GM19372 (cell line): ENCODE data around the gene ANGPTL8.

Source experiments
- ATAC-seq: cut with Tn5 transposase; IDR thresholded peaks from one replicate; pipeline ENCODE4 v1.9.1; 2021; ENCODE audit warnings: mild to moderate bottlenecking, low read depth, moderate library complexity; ENCODE audit not compliant: unreplicated experiment

ANGPTL8 gene

DNA sequence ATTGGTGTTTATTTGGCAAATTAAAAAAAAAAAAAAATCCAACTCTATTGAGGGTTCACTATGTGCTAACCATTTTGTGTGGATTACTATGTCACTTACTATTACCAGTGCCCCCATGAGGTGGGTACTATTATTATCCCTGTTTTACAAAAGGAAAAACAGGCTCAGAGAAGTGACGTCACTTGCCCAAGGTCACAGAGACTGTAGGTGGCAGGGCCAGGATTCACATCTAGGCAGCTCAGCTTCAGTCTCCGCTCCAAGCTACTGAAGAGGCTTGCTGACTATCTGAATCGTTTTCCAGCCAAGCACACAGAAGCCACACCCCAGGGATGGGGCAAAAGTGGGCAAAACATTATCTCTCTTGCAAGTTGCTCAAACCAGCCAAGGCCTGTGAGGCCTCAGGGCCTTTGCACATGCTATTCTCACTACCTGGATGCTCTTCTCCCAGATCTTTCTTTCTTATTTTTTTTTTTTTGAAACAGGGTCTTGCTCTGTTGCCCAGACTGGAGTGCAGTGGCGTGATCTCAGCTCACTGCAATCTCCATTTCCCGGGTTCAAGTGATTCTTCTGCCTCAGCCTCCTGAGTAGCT lies 4.8 kb upstream of the ANGPTL8 start:
- ATAC-seq: no peak

DNA sequence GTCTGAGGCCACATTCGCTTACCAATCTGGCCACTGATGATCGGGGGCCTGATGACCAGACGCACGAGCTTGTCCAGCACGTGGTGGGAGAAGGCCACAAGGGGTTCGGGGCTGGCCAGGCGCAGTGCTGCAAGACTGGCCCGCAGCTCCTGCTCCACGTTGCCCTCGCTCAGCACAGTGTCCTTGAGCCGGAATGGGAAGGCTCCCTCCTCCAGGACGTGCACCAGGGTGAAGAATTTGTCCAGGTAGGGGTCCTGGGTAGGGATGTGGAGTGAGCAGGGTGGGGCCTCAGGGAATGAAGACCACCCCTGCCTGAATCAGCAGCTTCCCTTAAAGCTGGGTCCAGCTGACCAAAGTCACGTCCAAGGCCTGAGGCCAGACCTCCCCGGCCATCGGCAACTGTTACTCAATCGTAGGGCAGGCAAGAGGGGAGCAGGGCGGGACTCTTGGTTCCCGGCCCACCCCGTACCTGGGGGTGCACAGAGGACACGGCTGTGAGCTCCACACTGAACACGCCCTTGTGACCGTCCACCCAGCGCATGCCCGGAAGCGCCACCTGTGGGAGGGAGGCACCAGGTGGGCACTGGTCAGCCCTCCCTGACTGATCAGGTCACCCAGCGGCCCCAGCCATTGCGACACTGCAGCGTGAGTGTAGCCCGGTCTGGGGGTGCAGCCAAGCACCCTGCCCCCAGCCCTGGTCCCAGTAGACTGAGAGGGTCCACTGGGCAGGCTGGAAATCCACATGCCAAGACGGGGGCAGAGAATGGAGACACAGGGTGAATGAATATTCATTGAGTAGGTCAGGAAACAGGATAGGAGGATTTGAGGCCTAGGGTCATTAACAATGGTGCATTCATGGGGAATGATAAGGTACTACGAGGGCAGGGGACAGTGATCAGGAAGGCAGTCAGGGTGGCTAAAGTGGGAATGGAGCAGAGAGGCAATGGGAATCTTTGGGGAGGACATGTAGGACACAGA lies 2.8 kb upstream of the ANGPTL8 start:
- ATAC-seq: no peak

DNA sequence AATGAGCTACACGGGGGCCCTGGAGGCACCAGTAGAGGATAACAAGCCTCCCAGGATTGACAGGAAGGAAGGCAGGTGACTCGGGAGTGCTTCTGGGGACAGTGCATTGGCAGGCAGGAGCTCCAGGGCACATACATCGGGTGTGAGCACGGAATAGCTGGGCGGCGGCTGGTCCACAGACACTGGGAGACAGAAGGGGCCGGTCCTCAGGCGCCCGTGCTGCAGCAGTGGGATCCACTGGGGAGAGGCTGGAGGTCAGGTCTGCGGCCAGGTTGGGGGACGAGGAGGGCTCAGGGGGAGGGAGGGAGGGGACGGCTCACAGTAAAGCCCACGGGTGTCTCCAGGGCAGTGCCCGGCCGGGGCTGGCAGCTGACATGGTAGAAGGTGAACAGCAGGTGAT lies 2.1 kb upstream of the ANGPTL8 start:
- no peak for ATAC-seq

DNA sequence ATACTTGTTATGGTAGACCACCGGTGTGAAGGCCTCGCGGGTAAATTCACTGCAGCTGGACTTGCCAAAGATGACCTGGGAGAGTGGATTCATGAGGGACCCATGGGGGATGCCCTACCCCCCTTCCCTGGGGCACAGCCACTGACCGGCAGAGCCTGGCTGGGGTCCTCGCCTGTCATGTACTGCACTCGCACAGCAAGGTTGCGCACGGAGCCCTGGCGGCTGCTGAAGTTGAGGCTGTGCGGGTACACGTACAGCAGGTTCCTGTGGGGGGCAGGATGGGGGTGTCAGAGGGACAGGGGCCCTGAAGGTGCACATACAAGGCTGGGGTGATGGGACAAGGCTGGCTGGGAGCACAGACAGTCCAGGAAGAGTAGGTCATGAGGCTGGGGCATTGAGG lies 1.4 kb upstream of the ANGPTL8 start:
- ATAC-seq: no peak

DNA sequence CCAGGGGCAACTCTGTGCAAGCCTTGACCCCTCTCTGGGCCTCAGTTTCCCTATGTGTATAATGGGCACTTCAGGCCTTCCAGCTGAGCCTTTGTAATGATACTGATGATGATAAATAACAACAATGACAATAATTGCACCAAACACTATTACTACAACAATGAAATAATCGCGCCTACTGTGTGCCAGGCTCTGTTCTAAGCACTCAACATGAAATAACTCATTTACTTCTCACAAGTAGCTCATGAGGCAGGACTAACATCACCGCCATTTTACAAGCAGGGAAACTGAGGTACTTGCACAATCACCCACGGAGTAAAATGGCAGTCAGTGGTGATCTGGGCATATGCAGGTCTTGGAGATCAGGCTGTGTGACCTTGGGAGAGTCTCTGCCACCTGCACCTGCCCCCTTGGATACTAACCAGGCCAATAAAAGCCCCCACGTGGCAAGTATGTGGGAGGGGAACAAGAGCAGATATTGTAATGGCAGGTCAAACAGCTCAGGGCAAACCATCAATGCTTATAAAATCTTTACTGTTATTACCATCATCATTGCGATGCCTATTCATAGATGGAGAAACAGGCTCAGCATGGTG lies 540 bp upstream of the ANGPTL8 start:
- ATAC-seq: no peak

DNA sequence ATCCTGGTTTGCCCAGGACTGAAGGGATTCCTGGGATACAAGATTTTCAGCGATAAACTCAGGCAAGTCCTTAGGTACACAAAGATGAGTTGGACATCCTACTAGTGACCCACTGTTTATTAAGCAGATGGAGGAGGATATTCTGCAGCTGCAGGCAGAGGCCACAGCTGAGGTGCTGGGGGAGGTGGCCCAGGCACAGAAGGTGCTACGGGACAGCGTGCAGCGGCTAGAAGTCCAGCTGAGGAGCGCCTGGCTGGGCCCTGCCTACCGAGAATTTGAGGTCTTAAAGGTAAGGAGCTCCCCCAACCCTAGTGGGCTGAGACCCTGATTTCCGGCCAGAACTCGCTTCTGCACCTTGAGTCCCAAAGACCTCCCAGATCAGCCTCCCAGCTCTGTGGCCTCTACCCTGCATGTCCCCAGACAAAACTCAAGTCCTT lies 607 bp downstream of the ANGPTL8 start:
- ATAC-seq: no peak

DNA sequence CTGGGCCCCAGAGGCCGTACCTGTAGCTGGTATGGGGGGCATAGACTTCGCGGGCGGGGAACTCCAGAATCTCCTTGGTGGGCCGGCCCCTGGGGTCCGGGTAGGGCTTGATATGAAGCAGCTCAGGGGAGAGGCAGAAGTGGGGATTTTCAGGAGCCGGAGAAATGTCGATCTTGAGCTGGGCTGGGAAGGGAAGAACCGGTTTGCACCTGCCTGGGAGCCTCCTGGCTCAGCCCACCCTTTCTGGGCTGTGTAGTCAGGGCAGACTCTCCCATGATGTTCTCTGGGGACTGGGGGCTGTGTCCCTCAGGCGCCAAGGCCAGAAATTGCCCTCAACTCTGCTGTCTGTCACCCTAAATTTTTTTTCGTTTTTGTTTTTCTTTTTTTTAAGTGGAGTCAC lies 2.6 kb downstream of the ANGPTL8 start:
- no peak for ATAC-seq

DNA sequence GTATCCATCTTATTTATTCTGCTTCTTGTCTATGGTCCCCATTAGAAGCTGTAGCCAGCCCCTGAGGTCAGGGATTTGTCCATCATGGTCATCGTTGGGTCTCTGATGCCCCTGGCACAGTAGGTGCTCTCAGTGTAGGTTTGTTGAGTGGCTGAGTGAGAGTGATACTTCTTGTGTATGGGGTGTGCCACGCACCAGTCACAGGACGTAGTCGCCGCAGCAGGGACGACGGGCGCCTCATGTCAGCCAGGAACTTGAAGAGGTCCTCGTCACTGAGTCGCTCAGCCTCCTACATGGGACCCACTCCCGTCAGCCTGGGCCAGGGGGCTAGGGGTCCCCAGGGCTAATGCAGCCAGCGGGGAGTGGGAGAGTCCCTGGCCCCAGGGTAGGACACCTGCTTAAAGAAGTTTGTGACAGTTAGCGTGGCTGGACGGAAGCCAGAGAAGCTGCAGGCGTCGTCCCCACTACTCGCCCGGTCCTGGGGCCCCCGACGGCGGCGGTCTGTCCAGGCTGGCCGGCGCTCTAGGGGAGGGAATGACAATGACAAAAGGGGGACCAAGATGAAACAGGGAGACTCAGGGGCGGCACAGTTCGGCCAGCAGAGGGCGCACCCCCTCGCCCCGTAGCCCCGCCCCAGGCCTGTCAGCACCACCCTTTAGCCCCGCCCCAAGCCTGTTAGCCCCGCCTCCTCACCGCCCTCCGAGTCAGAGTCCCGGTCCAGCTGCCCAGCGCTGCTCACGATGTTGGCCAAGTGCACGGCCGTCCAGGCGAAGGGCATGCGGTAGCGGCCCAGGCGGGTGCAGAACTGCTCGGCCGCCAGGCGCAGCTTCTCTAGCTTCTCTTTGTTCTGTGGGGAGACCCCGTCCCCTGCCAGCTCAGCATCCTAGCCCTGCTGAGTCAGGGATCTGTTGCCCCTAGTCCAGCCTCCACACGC lies 3.7 kb downstream of the ANGPTL8 start:
- no peak for ATAC-seq

DNA sequence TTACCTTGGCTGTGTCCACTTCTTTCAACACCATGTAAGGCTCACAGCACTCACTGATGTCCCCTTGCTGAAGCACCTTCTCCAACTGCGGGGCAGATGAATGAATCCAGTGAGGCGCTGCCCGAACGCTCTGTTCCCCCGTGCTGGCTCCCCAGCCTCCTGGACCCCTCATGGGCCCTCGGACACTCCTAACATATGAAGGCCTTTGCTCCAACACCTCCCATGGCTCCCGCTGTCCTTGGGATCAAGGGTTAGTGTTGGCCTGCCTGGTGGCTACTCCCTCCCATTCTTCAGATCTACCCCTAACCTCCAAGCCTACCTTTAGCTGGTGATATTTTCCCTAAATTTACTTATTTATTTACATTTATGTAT lies 4.4 kb downstream of the ANGPTL8 start:
- no peak for ATAC-seq

DNA sequence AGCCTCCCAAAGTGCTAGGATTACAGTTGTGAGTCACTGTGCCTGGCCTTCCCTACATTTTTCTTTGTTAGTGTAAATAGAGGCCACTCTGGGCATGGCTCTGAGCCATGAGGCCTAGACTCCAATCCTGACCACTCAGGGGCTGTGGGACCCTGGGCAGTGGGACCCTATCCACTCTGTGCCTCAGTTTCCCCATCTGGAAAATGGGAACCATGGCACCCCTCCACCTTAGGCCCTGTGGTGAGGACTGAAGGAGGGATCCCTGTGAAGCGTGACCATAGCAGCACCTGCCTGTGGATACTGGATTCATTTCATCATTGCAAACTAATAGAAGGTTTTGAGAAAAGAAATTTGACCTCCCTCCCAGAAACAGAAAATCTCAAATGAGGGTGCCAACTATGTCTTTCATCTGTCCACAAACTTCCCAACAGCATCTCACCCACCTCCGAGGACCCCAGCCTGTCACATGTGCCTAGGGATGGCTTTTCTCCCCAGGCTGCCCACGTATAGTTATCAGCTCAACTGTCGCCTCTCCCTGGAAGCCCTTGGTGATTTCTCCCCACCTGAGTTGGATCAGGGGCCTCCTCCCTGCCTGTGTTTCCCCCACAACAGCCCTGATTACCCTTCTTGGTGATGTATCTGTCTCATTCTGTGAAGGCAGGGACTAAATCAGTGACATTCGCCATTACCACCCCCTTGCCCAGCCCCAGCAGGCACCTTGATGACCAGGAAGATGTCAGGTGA lies 5.6 kb downstream of the ANGPTL8 start:
- no peak for ATAC-seq

DNA sequence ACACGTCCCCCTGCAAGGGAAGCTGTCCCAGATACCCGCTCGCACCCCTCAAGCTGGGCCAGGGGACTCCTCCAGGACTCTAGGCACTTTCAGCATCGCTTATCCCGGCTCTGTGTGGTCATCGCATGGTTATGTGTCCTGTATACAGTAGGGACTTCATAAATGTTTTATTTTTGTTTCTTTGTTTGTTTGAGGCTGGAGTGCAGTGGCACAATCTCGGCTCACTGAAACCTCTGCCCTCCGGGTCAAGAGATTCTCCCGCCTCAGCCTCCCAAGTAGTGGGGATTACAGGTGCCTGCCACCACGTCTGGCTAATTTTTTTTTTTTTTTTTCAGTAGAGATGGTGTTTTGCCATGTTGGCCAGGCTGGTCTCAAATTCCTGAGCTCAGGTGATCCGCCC lies 7.5 kb downstream of the ANGPTL8 start:
- ATAC-seq: no peak

DNA sequence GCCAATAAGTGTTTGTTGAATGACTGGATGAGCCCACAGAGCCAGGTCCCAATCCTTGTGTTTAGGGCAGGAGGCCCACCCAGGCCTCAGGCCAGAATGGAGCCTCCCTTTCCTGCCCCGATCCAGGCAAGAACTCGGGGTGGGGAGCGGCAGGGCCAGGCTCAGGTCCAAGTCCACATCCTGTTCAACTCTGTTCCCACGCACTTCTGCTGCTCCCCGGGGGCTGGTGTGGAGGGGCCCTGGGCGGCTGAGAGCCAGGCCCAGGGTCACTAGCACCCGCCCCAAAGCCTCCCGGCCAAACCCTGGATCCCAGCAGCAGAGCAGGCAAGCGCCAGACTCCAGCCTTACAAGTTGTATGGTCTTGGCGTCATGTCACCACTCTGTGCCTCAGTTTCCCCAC lies 8.0 kb downstream of the ANGPTL8 start:
- no peak for ATAC-seq

DNA sequence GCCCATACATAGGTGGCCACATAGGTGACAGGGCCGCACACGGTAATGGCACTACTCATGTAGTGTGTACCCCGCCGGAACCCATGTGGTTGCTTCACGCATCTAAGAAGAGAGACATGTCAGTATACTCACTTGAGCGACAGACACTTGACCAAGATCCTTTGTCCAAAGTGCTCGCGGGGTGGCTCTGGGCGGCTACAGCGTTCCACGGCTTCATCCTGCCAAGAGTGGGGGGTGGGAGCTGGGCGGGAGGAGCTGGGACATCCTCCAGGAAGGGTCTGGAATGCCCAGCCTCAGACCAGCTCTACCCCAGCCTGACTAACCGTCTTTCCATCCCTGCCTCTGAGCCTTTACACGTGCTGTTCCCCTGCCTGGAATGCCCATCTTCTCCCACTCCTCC lies 8.5 kb downstream of the ANGPTL8 start:
- no peak for ATAC-seq

DNA sequence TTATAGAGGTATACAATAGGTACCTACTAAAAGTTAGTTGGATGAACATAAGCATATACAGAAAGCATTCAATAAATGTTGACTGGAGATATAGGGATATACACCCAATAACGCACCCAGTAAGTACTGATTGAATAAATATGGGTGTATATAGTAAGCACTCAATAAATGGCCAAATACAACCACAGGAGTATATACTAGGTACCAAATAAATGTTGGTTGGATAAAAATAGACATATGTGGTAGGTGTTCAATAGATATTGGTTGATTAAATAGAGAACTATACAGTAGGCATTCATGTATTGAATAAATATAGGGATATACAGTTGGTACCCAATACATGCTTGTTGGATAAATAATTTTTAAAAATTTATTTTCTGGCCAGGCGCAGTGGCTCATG lies 9.4 kb downstream of the ANGPTL8 start:
- no peak for ATAC-seq

DNA sequence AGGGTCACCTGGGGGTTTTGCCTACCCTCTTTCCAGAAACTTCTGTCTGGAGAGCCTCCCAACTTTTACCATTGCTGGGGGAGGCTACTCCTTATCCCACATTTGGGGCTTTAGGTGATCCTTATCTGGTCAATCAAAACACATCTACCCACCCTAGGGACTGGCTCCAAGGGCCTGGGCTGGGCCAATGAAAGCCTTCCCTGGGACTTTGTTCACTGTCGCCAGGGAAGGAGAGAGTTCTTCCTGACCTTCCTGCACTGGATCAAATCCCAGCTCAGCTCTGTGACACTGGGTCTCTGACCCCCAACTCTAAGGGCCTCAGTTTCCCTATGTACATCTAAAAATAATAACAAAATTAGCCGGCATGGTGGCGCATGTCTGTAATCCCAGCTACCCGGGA lies 11.8 kb downstream of the ANGPTL8 start:
- ATAC-seq: no peak

DNA sequence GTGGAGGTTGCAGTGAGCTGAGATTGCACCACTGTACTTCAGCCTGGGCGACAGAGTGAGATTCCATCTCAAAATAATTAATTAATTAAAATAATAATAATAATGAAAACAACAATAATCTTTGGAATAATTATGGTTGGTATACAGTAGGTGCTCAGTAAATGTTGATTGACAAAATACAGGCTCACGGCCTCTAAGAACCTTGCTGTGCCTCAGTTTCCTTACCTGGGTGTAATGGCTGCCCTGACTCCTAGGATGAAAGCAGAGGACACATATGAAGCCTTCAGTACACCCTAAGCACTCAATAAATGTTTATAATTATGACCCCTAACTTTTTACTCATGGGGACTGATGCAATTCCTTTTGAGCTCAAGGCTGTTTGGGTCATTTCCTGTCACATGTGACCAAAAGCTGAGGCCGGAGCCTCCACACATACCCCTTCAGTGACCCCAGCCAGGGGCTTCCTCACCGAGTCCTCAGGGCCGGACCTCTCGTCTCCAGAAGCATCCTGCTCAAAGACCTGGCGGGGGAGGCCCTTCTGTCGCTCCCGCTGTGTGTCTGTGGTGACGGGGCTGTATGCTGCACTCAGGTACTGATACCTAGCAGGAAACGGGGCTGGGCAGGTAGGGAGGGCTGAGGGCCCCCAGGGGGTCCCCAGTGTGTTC lies 12.4 kb downstream of the ANGPTL8 start:
- ATAC-seq: no peak

DNA sequence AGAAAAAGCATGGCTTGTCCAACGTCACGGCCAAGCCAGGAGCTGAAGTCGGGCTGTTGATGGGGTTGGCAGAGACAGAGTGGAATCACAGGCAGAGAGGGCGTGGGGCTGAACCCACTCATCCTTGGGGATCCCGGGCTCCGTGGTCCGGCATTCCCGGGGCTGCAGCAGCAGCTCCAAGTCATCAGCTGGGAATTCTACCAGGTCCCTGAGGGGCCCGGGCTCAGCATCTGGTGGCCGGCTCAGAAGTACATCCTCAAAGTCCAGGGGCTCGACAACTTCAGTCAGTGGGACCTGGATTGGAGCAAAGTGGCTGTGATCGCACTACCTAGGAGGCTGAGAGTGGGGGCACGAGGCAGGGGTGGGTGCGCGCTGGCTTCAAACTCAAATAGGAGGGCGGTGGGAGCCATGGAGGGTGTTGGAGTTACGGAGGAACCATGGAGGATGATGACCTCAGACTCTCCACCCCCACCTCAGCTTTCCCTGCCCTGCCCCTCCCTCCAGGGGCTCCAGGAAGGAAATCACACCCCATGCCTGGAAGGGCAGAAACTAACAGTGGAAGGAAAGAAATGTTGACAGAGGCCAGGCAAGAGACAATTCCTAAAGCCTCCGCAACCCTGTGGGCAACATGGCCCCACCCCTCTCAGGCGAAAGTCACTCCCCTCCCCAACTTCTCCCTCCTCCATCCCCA lies 13.4 kb downstream of the ANGPTL8 start:
- no peak for ATAC-seq

DNA sequence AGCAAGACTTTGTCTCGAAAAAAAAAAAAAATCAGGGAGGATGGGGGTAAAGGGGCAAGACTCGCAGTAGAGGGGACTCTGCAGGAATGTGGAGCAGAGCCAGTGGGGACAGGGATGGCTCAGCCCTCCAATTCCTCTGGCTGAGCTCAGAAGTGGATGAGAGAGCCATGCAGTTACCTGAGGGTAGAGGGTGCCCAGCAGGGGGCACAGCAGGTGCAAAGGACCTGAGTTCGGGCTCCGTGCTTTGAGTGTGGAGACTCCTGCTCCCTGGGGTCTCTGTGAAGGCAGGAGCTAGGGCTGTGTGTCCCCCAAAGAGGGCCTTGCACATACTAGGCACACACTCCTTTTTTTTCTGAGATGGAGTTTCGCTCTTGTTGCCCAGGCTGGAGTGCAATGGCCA lies 15.2 kb downstream of the ANGPTL8 start:
- no peak for ATAC-seq

DNA sequence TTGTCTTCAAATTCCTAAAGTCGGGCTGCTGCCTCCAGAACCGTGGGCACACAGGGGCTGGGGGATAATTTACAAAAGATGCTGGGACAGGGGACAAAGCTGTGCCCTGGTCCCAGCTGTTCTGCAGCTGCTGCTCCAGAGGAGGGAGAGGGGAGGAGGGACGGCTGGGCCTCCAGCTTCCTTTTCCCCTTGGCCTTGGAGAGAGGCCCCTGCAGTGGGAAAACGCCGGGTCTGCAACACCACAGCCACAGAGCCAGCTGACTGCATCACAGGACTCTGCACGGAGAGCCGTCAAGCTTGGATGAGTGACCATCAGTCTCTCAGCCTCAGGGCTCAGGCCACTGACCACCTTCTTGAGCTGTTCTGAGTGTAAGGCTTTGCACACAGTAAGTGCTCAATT lies 16.8 kb downstream of the ANGPTL8 start:
- ATAC-seq: no peak
